DMS53 (cell line): ENCODE measurements around the gene KRCC1.
A peak's percentile ranks its signal among the peaks of the same experiment; 100 is the strongest.
"Not testable (repeated sequence)": the region's sequence is repeated elsewhere in the genome, so short reads cannot be mapped to it uniquely, and the experiment has no call there.

ENCODE experiments used
- DNase-seq: peaks from one replicate; lab custom pipeline; 2025; lab: John Stamatoyannopoulos, UW

Gene KRCC1

GRCh38 chr2:88077080-88077479 lies 21.5 kb upstream of the KRCC1 start:
- no peak for DNase-seq

GRCh38 chr2:88074854-88075292 lies 19.3 kb upstream of the KRCC1 start:
- DNase-seq: no peak

- DNase-seq: no peak
Observed at GRCh38 chr2:88074150-88074549, 18.6 kb upstream of the KRCC1 start.

GRCh38 chr2:88071365-88071764 lies 15.8 kb upstream of the KRCC1 start:
- DNase-seq: peak; percentile 13

- DNase-seq: no peak
Observed at GRCh38 chr2:88070055-88070454, 14.5 kb upstream of the KRCC1 start.

GRCh38 chr2:88069117-88069516 lies 13.5 kb upstream of the KRCC1 start:
- DNase-seq: no peak

GRCh38 chr2:88068044-88068443 lies 12.5 kb upstream of the KRCC1 start:
- DNase-seq: no peak

GRCh38 chr2:88067598-88067997 lies 12.0 kb upstream of the KRCC1 start, which contains the start of gene SMYD1:
Gene SMYD1, plus strand, starts transcription at chr2:88067825. Its CDS starts 40 bp downstream, at chr2:88067865.
- no peak for DNase-seq

- DNase-seq: no peak
Observed at GRCh38 chr2:88067189-88067588, 11.6 kb upstream of the KRCC1 start.

GRCh38 chr2:88066543-88066942 lies 11.0 kb upstream of the KRCC1 start:
- DNase-seq: no peak

- DNase-seq: no peak
Observed at GRCh38 chr2:88061295-88061694, 5.7 kb upstream of the KRCC1 start.

- DNase-seq: no peak
Observed at GRCh38 chr2:88060907-88061275, 5.3 kb upstream of the KRCC1 start.

- peak; percentile 87 for DNase-seq
Observed at GRCh38 chr2:88059979-88060906, 4.7 kb upstream of the KRCC1 start.

GRCh38 chr2:88058191-88058590 lies 2.6 kb upstream of the KRCC1 start:
- DNase-seq: no peak

- DNase-seq: no peak
Observed at GRCh38 chr2:88057437-88057844, 1.9 kb upstream of the KRCC1 start.

GRCh38 chr2:88054782-88055370 lies 707 bp downstream of the KRCC1 start:
- DNase-seq: peak; percentile 70

- no peak for DNase-seq
Observed at GRCh38 chr2:88053934-88054781, 1.4 kb downstream of the KRCC1 start.

GRCh38 chr2:88053296-88053695 lies 2.3 kb downstream of the KRCC1 start:
- DNase-seq: no peak

GRCh38 chr2:88051792-88052191 lies 3.8 kb downstream of the KRCC1 start:
- no peak for DNase-seq

- no peak for DNase-seq
Observed at GRCh38 chr2:88049622-88050021, 6.0 kb downstream of the KRCC1 start.

GRCh38 chr2:88048541-88048940 lies 7.0 kb downstream of the KRCC1 start:
- DNase-seq: no peak

GRCh38 chr2:88045561-88045960 lies 10.0 kb downstream of the KRCC1 start:
- DNase-seq: not testable (repeated sequence)
